Stimulated activated CD4-positive, alpha-beta T cell treated with anti-CD3 and anti-CD28 coated beads, Interleukin-2, amount 100 ng/mL, for 48 hours (primary cell): Measurements from ENCODE around the gene ACAD8.

Experiments
- DNase-seq, 2 donors: peaks; one replicate each; pipeline ENCODE4 v3.0.0-alpha.2; 2020

The ACAD8 gene

GRCh38 chr11:134292661-134293060, 39.3 kb downstream of the ACAD8 start:
- no peak for DNase-seq

DNA sequence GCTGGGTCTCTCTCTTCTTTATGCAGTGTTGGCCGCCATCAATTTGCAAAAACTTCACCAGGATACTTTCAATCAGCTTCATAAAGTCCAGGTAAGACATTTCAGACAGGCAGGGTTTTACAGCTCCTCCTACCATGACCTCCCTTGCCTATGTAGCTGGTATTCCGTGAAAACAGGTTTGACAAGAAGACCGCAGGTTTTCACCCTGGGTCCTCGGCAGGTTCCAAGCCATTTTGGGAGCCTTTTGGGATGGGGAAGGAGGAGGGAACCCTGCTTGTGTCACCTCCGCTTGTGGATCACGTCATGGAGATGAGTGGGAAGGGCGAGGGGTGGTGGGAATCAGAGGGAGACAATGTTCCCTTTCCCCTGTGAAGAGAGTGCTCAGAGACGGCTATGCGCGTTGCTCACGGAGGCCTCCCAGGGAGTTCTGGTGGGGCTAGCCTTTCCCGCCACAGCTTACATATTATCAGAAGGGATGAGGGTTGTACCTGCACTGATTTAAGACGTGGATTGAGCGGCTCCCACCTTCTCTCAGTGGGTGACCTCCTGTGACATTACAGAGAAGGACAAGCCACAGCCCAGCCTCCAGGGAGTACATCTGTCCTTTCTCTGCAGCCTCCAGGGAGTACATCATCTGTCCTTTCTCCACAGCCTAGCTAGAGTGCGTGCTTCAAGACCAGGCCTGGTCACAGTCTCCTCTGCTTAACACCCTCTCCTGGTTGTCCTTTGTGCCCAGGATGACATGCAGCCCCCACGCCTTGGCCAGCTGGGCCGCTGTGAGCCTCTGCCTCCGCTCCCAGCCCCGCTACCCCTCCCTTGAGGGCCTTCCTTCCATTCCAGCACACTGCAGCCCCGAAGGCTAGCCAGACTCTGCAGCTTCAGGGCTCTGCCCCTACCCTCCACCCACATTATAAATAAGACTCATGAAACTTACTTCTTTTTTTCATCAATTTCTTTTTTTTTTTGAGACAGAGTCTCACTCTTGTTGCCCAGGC, 40.0 kb downstream of the ACAD8 start:
- DNase-seq: no peak

DNA sequence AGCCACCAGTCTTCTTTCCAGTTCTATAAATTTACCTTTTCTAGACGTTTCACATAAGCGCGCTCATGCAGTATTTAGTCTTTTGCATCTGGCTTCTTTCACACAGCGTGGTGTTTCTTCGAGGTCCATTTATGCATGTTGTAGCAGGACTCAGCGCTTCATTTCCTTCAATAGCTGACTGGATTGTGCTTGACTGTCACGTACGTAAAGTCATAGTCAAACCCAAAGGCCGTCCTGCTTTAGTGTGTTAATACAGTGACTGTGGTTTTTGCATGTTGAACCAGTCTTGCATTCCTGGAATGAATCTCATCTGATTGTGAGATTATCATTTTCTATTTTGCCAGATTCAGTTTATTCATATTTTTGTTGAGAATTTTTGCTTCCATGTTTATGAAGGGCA, 41.3 kb downstream of the ACAD8 start:
- DNase-seq: no peak

DNA sequence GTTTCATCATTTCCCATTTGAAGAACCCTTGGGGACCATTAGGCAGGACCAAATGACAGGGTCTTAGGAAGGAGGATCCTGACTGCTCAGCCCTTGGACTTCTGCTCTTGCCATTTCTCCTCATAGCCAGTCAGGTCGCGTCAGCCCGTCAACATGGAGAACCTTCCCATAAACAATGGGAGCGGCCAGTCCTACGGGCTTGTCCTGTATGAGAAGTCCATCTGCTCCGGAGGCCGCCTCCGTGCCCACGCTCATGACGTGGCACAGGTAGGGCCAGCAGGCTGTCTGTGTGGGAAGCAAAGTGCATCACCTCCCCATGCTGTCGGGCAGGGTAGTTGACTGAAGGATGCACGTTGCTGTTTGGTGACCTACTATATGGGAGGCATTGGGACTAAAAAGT, 58.9 kb downstream of the ACAD8 start:
- DNase-seq: no peak

DNA sequence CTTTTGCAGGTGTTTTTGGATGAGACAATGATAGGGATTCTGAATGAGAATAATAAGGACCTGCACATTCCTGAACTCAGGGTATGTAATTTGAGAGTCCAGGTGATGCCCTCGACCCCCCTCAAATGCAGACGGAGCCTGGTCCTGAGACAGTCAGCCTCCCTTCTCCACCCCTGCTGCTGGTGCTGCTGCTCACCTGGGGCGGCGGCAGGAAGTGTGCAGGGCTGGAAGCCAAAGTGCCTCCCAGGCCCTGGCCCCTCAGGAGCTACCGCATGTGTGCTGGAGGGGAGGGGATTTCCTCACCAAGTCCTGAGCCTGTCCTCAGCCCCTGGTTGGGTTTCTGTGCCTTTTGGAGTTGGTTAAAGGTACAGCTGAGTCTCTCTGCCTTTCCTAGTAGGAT, 59.4 kb downstream of the ACAD8 start:
- no peak for DNase-seq

DNA sequence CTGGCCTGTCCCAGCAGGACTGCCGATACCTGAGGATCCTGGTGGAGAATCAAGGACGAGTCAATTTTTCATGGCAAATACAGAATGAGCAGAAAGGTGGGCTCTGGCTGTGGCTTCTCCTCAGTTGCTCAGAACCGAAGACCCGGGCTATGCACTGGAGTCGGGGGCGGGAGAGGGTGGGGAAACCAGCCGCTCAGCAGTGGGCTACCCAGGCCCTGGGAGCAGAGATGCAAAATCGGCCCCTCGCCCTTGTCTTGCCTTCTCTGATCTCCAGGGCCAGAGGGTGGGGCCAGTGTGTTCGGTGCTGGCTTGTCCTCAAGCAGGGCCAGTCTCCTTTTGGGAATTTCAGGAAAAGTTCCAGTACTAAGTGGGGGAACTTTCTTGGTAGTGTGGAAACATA, 60.0 kb downstream of the ACAD8 start:
- DNase-seq: no peak

DNA sequence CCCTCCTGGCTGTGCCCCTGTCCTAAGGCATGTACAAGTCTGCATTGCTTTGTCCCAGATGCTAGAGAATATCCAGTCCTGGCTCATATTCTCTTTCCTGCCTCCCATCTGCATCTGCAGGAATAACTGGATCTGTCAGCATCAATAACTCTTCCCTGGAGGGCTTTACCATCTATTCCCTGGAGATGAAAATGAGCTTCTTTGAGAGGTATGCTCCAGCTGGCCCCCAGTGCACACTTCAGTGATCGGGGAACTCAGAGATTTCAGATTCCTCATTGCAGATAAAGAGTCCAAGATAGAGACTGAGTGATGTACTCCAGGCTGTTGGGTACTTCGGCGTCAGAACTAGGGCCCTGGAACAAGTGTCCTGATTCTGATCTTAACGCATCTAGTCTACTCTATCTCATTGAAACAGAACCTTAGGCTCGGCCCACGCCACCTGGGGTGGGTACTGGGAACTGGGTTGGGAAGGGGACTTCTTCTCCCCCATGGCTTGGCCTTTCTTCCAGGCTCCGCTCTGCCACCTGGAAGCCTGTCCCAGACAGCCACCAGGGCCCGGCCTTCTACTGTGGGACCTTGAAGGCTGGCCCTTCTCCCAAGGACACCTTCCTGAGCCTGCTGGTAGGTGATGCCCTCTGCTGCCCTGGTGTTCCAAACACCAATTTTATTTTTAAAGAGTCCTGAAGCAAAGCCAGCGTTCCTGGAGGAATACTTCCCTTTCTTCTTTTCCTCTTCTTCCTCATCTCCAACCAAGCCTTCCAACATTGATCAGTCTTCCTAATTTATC, 60.6 kb downstream of the ACAD8 start:
- DNase-seq: no peak
